GM19238 (cell line): ENCODE measurements around the gene ADAMTS15.

Source experiments
- DNase-seq: peaks from one replicate; pipeline ENCODE4 v3.0.0; 2011; ENCODE audit warnings: low spot score; ENCODE audit not compliant: insufficient read length

Gene ADAMTS15

DNA sequence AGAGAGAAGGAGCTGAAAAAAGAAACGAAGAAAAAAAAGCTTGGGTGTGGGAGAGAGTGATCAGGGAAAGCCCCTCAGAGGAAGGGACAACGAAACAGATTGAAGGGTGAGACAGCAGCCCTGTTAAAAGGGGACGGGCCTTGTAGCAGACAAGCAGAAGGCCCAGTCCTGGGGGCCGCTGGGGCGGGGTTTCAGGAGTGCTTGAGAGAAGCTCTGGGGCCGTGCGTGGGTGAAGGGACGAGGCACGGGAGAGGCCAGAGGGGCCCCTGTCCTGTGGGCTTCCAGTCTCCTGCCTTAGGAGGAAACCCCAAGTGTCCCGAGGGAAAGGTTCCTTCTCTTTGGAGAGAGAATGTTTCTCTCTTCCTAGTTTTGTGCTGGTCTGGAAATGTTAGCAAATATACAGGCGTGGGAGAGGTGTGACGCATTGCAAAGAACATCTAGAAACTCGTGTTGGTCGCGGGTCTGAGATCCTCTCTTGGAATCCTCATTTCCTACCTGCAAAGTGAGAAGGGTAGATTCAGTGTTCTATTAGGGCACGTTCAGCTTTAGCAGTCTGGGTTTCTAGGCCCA, 28.6 kb downstream of the ADAMTS15 start:
- DNase-seq = no peak

- no peak for DNase-seq
Observed at GRCh38 chr11:130477586-130478203, 29.2 kb downstream of the ADAMTS15 start.

- DNase-seq = no peak
Observed at GRCh38 chr11:130478204-130478701, 29.8 kb downstream of the ADAMTS15 start.

DNA sequence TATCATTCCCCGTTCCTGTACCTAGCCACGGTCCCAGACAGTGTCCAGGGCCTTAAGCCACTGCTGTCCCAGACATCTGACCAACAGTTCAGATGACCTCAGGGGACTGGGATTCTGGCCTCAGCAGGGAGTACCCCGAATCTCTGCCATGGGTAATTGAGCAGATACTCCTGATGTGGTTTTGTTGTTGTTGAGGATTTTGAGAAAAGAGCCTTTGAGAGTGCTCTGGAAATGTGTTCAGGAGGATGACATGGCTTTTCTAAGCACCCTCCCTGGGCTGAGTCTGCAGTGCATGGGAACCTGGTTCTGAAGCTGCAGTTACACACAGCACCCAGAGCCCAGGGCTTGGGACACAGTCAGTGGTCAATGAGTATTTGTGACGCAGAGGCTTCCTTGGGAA, 30.4 kb downstream of the ADAMTS15 start:
- no peak for DNase-seq

GRCh38 chr11:130480186-130480585, 31.7 kb downstream of the ADAMTS15 start:
- DNase-seq = no peak

- DNase-seq = no peak
Observed at GRCh38 chr11:130480711-130481140, 32.3 kb downstream of the ADAMTS15 start.

DNA sequence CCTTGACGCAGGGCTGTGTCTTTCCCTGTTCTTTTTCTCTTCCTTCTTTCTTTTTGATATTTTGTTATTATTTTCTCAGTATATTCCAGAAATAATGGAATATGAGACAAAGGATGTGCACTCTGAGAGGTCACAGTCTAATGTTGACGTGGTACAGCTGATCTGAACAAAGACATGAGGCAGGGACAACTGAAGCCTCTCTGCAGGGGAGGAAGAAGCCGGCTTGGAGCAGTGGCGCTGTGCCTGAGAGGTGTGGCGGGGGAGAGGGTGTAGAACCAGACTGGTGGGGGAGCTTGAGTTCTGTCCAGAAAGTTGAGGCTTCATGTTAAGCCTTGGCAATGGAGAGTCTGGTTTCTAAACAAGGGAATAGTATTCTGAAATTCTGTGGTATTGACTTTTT, 34.7 kb downstream of the ADAMTS15 start:
- DNase-seq = no peak

DNA sequence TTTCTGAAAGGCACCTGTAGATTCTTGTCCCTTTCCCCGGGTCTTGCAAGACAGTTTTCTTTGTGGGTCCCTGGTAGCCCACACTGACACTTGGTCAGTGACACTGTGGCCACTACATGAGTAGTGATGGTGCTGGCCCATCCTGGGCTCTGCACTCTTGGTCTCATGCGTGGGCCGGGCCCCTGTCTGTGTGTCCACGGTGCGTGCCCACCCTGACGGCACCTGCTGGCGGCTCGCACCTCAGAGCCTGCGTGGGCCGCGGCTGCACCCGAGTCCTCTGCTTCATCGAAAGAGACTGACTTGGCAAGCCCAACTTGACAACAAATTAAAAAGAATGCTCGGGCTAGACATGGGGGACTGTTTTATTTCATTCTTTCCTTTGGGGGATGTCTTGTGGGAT, 37.5 kb downstream of the ADAMTS15 start:
- no peak for DNase-seq

- no peak for DNase-seq
Observed at GRCh38 chr11:130486391-130486836, 38.0 kb downstream of the ADAMTS15 start.

- no peak for DNase-seq
Observed at GRCh38 chr11:130486987-130487923, 38.8 kb downstream of the ADAMTS15 start.

- no peak for DNase-seq
Observed at GRCh38 chr11:130487924-130488815, 39.7 kb downstream of the ADAMTS15 start.

DNA sequence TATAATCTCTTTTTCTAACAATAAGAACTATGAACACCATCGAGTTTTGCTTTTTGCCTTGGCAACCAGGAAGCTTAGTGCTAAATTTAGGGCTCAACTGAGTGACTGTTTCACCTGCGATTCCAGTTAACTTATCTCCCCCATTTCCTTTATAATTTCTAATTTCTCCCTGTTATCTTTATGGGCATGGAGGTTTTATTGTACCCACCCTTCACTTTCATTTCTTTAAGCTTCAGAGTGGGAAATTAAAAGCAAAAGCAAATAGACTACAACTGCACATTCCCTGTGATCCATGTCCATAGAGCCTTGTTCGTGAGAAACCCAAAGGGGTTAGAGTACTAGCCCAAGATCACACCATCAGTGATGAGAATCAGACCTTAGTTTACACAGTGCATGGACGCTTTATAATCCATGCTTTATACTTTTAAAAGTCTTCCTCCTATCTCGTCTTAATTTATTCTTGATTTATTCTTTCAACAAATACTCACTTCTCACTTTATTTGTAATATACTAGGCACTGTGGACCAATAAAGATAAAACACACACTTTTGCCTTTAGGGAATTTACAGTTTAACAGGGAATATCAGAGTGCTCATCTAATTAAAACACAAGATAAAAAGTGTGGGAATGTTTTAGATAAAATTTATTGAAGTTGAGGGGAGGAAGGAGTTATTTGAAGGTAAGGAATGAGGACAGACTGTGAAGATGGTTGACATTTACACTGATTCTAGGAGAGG, 40.6 kb downstream of the ADAMTS15 start:
- DNase-seq = no peak

DNA sequence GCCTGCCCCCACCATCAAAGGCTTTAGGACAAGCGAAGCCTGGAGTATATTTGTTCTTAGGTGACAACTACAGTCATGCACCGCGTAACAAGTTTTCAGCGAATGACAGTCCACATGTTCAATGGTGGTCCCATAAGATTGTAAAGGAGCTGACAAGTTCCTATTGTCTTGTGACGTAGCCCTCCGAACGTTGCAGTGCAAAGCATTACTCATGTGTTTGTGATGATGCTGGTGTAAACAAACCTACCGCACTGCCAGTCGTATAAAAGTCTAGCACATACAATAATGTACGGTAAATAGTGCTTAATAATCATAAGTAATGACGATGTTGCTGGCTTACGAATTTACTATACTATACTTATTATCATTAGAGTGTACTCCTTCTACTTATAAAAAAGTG, 41.3 kb downstream of the ADAMTS15 start:
- DNase-seq = no peak

DNA sequence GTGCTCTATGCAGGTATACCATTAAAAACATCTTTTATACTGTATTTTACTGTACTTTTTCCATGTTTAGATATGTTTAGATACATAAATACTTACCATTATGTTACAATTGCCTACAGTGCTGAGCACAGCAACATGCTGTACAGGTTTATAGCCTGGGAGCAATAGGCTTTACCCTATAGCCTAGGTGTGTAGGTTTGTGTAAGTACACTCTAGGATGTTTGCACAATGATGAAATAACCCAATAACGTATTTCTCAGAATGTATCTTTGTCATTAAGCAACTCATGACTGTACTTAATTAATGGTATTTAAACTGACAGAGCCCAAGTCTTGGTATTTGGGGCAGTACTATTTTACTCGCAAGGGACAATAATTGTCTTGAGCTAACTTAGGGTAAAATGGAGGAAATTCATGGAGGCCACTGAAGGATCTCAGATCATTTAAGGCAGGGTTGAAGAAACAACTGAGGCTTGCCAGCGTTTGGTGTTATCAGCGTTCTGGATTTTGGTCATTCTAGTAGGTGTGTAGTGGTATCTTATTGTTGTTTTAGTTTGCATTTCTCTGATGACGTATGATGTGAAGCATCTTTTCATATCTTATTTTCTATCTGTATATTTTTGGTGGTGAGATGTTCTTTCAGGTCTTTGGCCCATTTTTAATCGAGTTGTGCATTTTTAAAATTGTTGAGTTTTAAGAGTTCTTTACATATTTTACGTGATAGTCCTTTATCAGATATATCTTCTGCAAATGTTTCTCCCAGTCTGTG, 42.4 kb downstream of the ADAMTS15 start:
- no peak for DNase-seq

GRCh38 chr11:130498181-130498580, 49.7 kb downstream of the ADAMTS15 start:
- DNase-seq = no peak

- no peak for DNase-seq
Observed at GRCh38 chr11:130499828-130500227, 51.4 kb downstream of the ADAMTS15 start.

- no peak for DNase-seq
Observed at GRCh38 chr11:130504317-130504716, 55.9 kb downstream of the ADAMTS15 start.

DNA sequence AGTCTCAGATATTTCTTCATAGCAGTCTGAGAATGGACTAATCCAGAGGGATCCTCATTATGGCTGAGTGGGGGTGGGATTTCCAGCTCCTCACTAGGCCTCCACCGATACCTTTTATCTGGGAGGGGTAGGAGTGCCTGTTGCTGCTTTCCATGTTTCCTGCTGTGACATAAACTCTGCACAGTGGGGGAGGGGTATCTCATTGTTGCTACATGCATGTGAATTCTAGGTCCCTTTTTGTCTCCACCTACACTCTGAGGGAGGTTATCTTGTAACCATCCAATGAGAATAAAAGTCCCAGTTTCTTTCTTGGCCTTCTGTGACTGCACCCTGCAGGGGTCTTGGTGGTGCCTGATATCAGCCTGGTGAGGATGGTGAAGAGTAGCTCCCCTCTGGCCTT, 60.5 kb downstream of the ADAMTS15 start:
- no peak for DNase-seq

DNA sequence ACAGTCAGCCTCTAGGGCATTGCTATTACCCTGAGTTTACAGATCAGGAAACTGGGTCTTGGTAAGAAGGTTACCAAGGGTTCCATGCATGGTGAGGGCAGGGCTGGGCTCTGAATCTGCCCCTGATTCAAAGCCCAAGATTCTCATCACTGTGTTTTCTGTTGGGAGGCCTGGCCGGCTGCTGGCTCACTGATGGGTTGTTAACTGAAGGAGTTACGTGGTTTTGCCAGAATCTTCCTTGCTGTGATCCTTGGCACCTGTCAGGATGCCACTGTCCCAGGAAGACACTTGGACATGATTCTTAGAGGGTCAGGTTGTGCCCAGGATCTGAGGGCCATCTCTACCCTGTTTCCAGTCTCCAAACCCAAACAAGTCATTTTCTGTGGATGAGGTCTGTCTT, 61.5 kb downstream of the ADAMTS15 start:
- no peak for DNase-seq
